ENCODE results near the gene AAR2.

DNA sequence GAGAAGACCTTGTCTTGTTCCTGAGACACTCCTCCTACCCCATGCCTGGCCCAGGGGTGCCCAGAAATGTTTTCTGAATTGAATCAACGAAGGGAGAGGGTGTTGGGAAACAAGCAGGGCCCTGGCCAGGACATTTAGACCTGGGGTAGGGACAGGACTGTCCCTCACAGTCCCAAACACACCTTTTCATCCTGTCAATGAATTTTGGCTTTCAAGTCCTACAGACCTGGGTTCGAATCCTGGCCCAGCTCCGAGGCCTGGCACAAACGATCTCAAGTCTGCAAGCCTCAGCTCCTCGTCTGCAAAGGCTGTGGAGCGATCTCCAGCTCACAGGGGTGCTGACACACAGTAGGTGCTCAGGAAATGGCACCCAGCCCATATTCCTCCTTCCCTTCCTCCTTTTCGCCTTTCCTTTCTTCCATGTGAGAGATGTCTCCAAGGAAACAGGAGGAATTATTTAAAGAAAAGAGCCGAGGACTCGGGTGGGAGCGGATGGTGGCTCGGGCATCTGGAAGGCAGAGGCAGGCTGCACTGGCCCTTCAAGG, 62.6 kb downstream of the AAR2 start:
- TF ChIP-seq, protein P1, sequence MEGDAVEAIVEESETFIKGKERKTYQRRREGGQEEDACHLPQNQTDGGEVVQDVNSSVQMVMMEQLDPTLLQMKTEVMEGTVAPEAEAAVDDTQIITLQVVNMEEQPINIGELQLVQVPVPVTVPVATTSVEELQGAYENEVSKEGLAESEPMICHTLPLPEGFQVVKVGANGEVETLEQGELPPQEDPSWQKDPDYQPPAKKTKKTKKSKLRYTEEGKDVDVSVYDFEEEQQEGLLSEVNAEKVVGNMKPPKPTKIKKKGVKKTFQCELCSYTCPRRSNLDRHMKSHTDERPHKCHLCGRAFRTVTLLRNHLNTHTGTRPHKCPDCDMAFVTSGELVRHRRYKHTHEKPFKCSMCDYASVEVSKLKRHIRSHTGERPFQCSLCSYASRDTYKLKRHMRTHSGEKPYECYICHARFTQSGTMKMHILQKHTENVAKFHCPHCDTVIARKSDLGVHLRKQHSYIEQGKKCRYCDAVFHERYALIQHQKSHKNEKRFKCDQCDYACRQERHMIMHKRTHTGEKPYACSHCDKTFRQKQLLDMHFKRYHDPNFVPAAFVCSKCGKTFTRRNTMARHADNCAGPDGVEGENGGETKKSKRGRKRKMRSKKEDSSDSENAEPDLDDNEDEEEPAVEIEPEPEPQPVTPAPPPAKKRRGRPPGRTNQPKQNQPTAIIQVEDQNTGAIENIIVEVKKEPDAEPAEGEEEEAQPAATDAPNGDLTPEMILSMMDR (IDR thresholded peaks at IDR 0.05) = no peak
- no peak for TF ChIP-seq POLR2A (IDR thresholded peaks at IDR 0.05)
- no peak for TF ChIP-seq POLR2AphosphoS5 (IDR thresholded peaks at IDR 0.05; ENCODE audit: insufficient read depth in 1 of 2, low read depth in 1 of 2)
